ENCODE data around the gene PGLYRP3. TPM values are rescaled to one million over a fixed set of nuclear protein-coding genes. Genes with fewer than 3 reads are reported as not detected.
"Not testable (repeated sequence)": the region's sequence is repeated elsewhere in the genome, so short reads cannot be mapped to it uniquely, and the experiment has no call there.

Gene PGLYRP3
- polyA plus RNA-seq, 3 donors = not detected

DNA sequence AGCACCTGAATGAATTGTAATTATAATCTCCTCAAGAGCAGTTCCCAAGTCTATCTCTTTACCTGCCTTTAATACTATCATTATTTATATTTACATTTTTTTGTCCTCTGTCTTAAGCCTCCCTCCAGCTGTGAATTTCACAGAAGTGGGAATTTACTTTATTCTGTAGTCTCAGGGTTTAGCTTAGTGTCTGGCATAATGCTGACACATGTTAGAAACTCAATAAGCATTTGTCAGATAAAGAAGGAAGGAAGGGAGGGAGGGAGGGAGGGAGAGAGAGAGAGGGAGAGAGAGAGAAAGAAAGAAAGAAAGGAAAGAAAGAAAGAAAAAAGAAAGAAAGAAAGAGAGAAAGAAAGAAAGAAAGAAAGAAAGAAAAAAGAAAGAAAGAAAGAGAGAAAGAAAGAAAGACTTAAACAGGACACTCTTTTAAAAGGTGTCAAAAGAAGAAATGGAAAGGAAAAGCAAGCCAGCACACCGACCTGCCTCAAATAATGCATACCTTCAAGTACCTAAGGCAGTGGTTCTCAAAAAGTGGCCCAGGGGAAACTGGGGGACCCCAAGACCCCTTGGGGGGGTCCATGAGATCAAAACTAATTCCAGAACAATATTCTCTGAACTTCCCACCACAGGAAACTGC, 37.7 kb upstream of the PGLYRP3 start:
- WGBS, 3 donors = 23 to 48% (median 30%) methylated on average over 1 of the region's 1 CpG
- no peak overlapping the region for H3K27ac ChIP-seq (ENCODE audit: low read depth, low read length)

DNA sequence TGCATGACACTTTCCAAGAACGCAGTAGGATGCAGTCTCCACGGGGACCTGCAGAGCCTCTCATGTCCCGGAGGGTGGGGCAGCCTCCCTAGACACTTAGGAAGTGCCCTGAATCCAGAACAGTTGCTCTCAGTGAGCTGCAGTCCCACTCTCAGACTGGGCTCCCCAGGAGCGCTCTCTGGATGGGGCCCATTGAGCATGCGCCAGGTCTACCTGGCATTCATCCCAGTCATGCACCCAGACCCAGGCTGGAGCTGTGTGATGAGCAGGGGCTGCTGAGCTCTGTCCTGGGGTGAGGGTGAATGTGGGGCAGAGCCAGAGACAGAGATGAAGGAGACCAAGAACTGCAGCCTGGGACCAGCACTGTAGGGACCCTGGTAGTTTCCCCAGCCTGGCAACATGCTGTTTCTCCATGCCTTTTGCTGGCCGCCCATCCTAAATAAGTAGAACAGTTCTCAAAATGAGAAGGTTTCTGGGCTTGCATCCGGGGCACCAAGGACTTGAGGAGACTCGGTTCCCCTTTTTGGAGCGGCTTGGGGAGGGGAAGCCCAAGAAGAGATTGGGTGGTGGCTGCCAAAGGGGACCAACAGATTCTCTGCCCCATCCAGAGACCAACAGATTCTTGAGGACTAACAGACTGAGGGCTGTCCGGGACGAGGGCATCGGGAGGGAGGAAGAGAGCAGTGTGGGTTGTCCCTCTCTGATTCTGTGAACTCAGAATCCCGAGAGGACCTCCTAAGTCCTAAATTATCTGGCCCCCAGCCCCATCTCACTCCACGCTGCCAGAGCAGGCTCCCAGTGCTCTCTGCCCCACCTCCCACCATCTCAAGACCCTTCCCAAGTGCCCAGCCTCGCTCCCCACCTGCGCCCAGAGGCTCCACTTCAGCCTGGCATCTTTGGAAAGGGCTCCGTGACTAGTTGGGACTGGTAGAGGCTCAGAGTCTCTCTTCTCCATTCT, 36.9 kb upstream of the PGLYRP3 start:
- no peak overlapping the region for H3K27ac ChIP-seq (ENCODE audit: low read depth, low read length)
- 62 to 70% (median 65%) methylated on average over 17 of the region's 17 CpGs for WGBS, 3 donors

DNA sequence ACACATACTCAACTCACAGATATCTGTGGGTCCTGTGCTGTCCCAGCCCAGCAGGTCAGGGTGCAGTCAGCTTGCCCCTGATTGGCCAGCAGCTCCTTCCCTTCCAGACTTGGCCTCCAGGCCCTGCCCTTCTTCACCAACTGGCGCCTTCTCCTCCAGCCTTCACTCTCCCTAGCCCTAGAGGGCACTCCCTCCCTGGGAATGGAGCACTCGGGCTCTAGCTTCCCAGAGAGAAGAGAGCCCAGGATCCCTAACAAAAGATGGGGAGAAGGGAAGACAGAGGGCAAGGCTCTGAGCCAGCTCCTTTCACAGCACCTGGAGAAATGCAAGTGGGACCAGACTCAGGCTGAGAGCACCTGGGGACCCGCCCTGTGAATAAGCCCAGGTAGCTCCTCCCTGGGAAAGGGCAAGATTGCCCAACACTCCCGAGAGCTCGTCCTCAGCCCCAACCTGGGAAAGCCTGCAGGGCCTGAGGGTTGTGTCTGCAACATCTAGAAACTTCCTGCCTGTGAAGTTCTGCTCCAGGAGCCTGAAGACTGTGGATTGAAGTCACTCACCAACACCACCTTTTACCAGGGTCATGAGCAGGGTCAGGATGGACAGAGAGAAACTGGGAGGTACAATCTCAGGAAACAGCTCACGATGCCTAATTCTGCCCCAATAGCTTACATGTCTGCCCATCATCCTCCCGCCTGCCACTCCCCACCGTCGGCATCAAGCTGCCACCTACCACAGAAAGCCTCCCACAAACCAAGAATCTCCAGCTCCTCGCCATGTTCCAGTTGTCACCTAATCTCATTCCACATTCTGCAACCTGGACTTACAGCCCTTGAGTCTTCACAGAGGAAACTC, 36.0 kb upstream of the PGLYRP3 start, which contains the start of gene PGLYRP4:
TSS of gene PGLYRP4 (minus strand) at position 331 of the 852 bp plus-strand sequence. CDS start 909 bp downstream, outside the sequence.
- no peak within 1 kb of the TSS for H3K27ac ChIP-seq (ENCODE audit: low read depth, low read length)
- 52 to 59% (median 55%) methylated on average over 9 to 10 of the region's 10 CpGs for WGBS, 3 donors

DNA sequence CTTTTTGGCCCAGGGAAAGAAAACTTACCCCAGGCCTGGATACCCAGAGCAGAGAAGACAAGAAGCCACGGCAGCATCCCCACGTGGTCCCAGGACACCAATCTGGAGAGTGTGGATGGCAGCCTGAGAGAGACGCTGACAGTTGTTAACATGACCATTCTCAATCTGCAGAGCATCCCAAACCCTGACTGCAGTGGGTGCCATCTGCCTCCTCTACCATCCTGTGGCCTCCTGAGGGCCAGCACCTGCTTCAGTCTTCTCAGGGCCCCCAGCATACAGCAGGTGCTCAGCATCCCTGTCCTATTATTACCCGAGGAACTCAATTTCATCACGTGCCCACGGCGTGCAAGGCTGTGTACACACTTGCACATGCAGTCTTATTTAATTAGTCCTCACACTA, 35.1 kb upstream of the PGLYRP3 start:
- WGBS, 3 donors = 48 to 68% (median 67%) methylated on average over 7 of the region's 7 CpGs
- H3K27ac ChIP-seq (ENCODE audit: low read depth, low read length) = no peak overlapping the region

DNA sequence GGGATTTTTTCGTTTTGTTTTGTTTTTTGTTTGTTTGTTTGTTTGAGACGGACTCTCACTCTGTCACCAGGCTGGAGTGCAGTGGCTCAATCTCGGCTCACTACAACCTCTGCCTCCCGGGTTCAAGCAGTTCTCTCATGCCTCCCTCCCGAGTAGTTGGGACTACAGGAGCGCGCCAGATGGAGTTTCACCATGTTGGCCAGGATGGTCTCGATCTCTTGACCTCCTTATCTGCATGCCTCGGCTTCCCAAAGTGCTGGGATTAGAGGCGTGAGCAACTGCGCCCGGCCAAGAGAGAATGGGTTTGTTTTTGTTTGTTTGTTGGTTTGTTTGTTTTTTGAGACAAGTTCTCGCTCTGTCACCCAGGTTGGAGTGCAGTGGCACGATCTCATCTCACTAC, 34.3 kb upstream of the PGLYRP3 start:
- not testable (repeated sequence) for H3K27ac ChIP-seq (ENCODE audit: low read depth, low read length)
- 67 to 76% (median 68%) methylated on average over 14 of the region's 14 CpGs for WGBS, 3 donors

DNA sequence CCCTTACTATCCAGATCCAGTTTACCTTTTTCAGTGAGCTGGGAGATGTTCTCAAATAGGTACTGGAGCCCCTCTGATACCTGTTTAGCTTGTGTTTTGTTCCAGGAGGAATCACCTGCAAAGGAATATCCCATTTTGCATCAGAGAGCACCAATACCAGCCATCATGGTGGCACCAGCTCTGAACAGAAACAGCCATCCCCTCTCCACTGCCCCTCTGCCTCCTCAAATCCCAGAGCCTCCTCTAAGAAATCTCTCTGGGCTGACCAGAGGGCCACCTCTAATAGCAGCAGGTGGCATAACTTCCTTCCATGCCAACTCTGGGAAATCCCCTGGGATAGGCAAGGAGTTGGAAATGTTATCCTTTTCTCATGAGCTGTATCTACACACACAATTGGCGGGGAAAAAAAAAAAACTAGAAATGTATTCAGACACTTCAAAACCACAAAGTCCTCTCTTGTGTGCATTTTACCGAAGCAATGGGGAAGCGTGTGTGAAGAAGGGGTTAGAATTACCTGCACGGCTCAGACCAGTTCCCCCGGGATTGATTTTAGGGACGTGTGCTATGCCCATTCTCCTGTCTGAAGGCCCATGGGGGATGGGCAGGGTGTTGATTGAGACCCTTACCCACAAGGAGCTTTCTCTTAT, 33.4 kb upstream of the PGLYRP3 start:
- no peak overlapping the region for H3K27ac ChIP-seq (ENCODE audit: low read depth, low read length)
- 45 to 55% (median 46%) methylated on average over 6 of the region's 6 CpGs for WGBS, 3 donors

DNA sequence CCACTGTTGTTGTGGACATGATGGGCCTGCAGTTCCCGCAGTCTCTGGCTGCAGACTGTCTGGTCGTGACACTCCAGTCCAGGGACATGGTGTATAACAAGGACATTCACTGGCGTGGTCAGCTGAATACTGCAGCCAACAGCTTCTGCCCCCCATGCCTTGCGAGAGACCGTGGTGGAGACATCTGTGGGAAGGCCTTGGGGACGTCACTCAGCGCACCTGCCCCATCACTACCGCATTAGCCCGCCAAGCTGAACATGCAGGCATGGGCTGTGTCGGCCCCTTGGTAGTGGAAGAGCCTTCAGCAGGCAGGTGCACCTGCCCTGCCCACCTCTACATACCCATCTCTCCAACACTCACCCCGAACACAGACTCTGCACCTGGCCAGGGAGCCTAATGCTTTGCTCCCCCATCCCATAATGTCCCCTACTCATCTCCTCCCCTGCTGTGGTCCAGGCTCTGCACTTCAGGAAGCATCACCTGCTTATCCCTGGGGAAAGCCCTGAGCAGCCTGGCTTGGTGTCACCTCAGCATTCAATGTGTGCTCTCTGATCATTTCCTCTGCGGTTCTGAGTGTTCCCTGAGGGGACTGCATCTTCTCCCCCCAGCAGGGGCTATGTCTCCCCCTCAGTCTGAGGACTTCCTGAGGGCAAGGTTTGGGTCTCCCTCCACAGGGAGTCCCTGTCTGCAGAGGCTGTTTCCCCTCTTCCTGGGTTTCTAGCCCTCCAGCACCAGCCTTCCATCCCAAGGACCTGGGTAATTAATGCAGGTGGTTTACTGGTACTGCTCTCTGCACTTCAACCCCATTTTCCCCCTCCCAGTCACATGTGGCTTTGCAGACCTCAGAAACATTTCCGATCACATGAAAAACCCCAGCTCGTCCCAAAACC, 32.7 kb upstream of the PGLYRP3 start:
- H3K27ac ChIP-seq (ENCODE audit: low read depth, low read length) = no peak overlapping the region
- WGBS, 3 donors = 71 to 73% (median 72%) methylated on average over 14 of the region's 14 CpGs

DNA sequence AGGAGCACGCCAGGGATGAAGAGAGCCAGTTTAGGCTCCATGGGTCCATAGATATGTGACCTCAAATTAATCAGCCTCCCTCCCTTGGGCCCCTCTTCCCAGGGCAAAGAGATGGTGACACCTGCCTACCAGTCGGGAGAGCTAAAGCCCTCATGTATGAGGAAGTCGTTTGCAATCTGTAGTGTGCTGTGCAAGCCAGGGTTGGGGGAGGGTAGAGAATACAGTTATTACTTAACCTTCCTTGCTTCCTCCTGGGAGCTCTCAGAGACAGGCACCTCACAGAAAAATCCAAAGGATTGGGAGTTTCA, 31.9 kb upstream of the PGLYRP3 start:
- no peak overlapping the region for H3K27ac ChIP-seq (ENCODE audit: low read depth, low read length)
- WGBS, 3 donors = 28 to 43% (median 35%) methylated on average over 3 of the region's 3 CpGs

DNA sequence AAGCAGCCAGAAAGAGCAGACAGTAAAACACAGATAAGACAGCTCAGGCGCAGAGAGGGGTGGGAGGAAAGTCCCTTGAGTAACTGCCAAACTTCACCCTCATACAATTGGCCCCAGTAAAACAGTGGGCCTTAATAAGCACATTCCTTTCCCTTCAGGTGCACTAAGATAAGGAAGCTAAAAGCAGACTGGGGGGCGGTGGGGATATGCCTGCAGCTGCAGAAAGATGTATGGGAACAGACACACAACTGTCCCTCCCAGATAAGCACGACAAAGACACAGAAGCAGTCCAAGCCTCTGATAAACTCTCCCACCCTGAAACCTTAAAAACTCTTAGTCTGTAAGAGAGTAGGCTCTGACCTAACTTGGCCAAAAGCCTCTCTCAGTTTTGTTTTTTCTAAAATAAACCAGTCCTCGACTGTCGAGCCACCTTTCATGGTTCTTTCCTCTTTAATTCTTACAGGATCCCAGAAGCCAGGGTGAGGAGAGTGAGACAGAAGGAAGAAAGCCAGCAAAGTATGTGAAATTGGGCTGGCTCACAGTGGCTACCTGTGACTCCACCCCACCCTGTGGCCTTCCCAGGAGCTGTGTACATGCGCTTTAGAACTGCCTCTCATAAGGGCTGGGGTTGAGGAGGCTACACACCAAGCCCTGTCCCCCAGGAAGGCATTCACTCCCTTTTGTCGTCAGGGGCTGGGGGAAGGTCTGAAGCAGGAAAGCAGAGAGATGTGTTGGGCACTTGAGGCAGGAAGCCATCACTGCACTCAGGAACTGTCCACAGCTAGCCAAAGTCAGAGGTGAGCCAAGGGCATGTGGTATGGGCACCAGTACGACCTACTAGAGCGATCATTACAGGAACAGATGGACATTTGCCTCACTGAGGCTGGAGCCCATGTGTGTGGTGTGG, 31.3 kb upstream of the PGLYRP3 start:
- H3K27ac ChIP-seq (ENCODE audit: low read depth, low read length) = no peak overlapping the region
- WGBS, 3 donors = 30 to 40% (median 33%) methylated on average over 9 of the region's 9 CpGs

DNA sequence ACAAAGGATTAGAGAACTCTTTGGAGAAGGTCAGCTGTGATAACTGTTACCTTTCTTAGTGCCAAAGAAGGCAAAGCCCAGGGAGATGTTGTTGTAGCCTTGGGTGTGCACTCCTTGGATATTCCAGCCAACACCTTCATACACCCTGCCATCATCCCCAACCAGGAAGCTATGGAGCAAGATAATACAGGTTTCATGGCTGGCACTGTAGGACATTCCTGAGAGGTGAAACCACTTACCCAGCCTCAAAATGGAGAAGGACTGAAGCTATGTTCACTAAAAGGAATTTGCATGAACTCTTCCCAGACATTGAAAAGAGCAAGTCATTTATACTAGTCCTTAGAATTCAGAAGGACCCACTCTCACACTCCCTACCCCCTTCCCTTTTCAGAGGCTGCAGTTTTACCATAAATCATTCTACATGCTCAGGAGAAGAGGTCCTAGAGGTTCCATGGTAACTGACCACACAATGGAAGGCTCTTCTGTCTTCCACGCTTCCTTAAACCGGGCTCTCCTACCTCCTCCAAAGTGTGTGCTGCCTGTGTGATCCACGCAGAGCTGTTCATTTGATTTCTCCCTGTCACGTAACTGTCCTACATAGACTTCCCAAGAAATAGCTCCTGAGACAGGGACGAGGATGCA, 30.4 kb upstream of the PGLYRP3 start:
- H3K27ac ChIP-seq (ENCODE audit: low read depth, low read length) = no peak overlapping the region
- WGBS, 3 donors = 25 to 32% (median 30%) methylated on average over 5 of the region's 5 CpGs

DNA sequence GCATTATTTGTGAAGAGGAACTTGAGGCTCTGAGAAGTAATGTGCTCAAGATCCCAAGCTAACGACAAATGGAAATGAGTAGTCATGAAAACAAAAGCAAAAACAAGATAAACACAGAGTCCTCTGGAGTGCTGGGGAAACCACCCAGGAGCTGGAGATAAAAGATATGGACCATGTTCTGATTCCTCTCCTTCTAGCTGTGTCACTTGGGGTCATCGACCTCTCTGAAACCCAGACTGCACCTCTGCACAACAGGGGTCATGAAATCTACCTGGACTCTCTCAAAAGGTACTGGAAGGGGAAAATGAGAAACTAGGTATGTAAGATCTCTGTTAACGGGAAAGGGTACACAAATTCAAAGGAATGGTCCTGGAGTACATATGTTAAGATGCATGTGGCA, 29.4 kb upstream of the PGLYRP3 start:
- H3K27ac ChIP-seq (ENCODE audit: low read depth, low read length) = no peak overlapping the region
- WGBS, 3 donors = 73 to 79% (median 74%) methylated on average over 3 of the region's 3 CpGs

DNA sequence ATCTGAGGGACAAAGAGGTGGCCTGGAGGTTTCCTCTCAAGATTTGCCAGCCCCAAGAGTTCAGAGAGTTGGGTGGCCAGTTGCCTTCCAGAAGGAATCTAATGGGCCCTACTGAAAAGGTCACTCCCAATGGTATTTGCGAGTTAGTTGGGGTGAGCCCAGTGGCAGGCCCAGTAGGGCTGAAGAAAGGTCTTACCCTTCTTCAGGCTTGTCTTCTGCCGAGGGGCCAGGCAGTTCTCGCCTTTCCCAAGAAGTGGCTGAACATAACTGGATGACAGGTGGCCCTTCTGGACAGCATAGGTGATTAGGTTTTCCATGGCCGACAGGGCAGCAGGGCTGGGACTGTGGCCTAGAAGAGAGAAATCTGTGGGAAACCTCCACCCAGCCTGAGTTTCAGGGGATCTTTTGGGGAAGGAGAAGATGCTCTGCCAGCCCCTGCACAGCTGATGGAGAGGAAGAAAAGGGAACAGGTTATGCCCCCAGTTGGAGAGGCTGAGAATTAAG, 28.7 kb upstream of the PGLYRP3 start:
- WGBS, 3 donors = 85 to 96% (median 90%) methylated on average over 4 of the region's 4 CpGs

DNA sequence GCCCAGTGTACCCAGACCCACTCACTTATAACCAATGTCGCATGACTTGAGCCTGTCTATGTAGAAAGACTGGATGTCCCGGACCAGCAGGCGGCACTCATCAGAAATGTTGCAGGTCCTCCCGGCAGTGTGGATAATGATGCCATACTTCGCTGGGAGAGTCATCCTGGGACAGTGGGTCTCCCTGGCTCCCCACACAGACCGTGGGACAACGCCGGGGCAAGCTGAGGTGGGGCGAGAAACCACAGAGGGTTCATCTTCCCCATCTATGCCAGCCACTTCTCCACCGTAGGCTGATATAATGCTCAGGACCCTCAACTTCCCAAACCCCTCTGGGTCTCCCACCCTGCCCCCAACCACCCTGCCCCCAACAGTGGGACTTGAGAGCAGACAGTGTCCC, 27.6 kb upstream of the PGLYRP3 start:
- WGBS, 3 donors = 76 to 90% (median 86%) methylated on average over 10 of the region's 10 CpGs
- no peak overlapping the region for H3K27ac ChIP-seq (ENCODE audit: low read depth, low read length)

More for the DNA sequence above, 28.7 kb upstream of the PGLYRP3 start:
- H3K27ac ChIP-seq (ENCODE audit: low read depth, low read length) = no peak overlapping the region

DNA sequence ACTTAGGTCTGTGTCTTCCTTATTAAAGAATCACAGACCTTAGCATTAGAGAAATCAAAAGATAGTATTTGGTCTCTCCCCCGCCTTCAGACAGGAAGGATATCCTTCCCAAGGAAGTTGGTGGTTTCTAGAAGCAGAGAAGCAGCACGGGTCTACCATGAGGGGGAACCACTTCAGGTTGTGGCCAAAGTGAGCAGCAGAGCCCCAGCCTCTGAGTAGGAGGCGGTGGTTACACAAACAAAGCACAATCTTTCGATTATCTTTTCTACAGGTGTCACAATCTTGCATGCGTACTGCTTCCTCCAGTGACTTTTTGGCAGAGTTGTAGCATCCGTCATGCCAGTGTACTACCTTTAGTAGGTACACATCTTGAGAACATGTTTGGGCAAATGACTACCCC, 27.1 kb upstream of the PGLYRP3 start:
- 44 to 59% (median 48%) methylated on average over 6 of the region's 6 CpGs for WGBS, 3 donors

DNA sequence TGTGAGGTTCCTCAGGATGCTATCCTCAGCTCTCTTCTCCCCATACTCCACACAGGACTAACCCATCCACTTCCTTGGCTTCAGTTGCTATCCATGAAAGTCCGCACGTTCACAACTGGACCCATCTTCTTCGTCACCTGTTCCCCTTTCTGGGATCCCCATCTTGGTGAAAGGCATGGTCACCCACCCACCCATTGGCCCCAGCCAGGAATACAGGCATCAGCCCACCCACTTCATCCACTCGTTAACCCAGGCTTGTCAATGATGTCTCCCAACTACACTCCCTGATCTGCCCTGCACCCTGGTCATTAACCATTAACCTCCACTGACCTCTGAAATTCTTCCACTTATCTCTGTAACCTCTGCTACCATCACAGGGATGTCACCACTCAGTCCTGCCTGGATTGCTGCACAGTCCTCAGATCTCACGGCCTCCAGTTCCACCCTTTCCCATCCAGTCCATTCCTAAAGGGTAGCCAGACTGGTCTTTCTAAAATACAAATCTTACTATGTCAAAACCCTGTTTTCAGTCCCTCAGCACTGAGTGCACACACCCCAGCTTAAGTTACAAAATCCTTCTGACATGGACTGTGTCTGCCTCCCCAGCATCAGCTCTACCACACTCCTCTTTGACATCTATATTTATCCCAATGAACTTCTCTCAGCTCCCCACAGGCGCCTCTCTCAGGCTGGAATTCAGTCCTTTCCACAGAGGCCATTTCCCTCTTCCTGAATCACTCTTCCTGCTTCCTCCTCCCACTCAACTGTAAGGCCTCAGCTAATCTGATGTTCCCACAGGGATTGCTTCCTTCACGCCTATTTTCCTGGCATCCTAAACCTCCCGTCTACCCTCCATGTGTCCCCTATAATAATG, 25.5 kb upstream of the PGLYRP3 start:
- 50 to 75% (median 75%) methylated on average over 8 of the region's 8 CpGs for WGBS, 3 donors
- H3K27ac ChIP-seq (ENCODE audit: low read depth, low read length) = no peak overlapping the region

More for the DNA sequence above, 27.1 kb upstream of the PGLYRP3 start:
- no peak overlapping the region for H3K27ac ChIP-seq (ENCODE audit: low read depth, low read length)

All from adipose tissue (tissue), 3 donors.